ENCODE results near the gene CBR1. TPM values are rescaled to one million over a fixed set of nuclear protein-coding genes. Genes with fewer than 3 reads are reported as not detected.
"Not testable (repeated sequence)": the region's sequence is repeated elsewhere in the genome, so short reads cannot be mapped to it uniquely, and the experiment has no call there.

CBR1 gene
- total RNA-seq, 1 donor from 2014 or later = 37.3 TPM

GRCh38 chr21:36082237-36082664, 12.4 kb downstream of the CBR1 start:
- DNase-seq = no peak

- no peak for DNase-seq
Measured at GRCh38 chr21:36087362-36088138, 17.7 kb downstream of the CBR1 start.

- DNase-seq = no peak
Measured at GRCh38 chr21:36089946-36090345, 20.1 kb downstream of the CBR1 start.

GRCh38 chr21:36092681-36093080, 22.9 kb downstream of the CBR1 start:
- no peak for DNase-seq

GRCh38 chr21:36093512-36093911, 23.7 kb downstream of the CBR1 start:
- DNase-seq = no peak

GRCh38 chr21:36096398-36097290, 26.8 kb downstream of the CBR1 start:
- no peak for DNase-seq

GRCh38 chr21:36097427-36098181, 27.8 kb downstream of the CBR1 start:
- DNase-seq = peak; percentile 46

- DNase-seq = no peak
Measured at GRCh38 chr21:36098182-36098532, 28.3 kb downstream of the CBR1 start.

- no peak for DNase-seq
Measured at GRCh38 chr21:36099000-36099399, 29.2 kb downstream of the CBR1 start.

GRCh38 chr21:36099695-36100211, 29.9 kb downstream of the CBR1 start:
- not testable (repeated sequence) for DNase-seq

- no peak for DNase-seq
Measured at GRCh38 chr21:36100971-36101641, 31.3 kb downstream of the CBR1 start.

- no peak for DNase-seq
Measured at GRCh38 chr21:36103434-36103833, 33.6 kb downstream of the CBR1 start.

- DNase-seq = peak; percentile 54
Measured at GRCh38 chr21:36104317-36105300, 34.8 kb downstream of the CBR1 start.

- no peak for DNase-seq
Measured at GRCh38 chr21:36105327-36105842, 35.6 kb downstream of the CBR1 start.

- DNase-seq = no peak
Measured at GRCh38 chr21:36109868-36110267, 40.0 kb downstream of the CBR1 start.

- DNase-seq = no peak
Measured at GRCh38 chr21:36111238-36111637, 41.4 kb downstream of the CBR1 start.

GRCh38 chr21:36113647-36114428, 44.0 kb downstream of the CBR1 start:
- no peak for DNase-seq

GRCh38 chr21:36115138-36115730, 45.4 kb downstream of the CBR1 start:
- no peak for DNase-seq

- no peak for DNase-seq
Measured at GRCh38 chr21:36117286-36117741, 47.5 kb downstream of the CBR1 start.

All from dermis blood vessel endothelial cell (primary cell).